WERI-Rb-1 (cell line): ENCODE data around the gene LGALS13.
"Not testable (repeated sequence)": the region's sequence is repeated elsewhere in the genome, so short reads cannot be mapped to it uniquely, and the experiment has no call there.

ENCODE experiments used
- DNase-seq: peaks from one replicate; pipeline ENCODE4 v3.0.0-alpha.2; 2020
- H3K27ac ChIP-seq: fragments of 250-450 bp; sonication (Bioruptor Pico); 2 replicates; pipeline ENCODE4 v1.5.1; 2020; ENCODE audit warnings: mild to moderate bottlenecking, moderate library complexity
- H3K27me3 ChIP-seq: fragments of 250-450 bp; sonication (Bioruptor Pico); 2 replicates; pipeline ENCODE4 v1.5.1; 2021; ENCODE audit warnings: mild to moderate bottlenecking, low read depth, moderate library complexity; ENCODE audit not compliant: insufficient read depth, severe bottlenecking
- H3K36me3 ChIP-seq: fragments of 250-450 bp; sonication (Bioruptor Pico); 2 replicates; pipeline ENCODE4 v1.5.1; 2020; ENCODE audit warnings: mild to moderate bottlenecking, moderate library complexity
- H3K4me3 ChIP-seq: 2 replicates; pipeline ENCODE4 v1.5.1; 2011; ENCODE audit warnings: low read depth, mild to moderate bottlenecking, control low read depth, low read length
- H3K9me3 ChIP-seq: fragments of 250-450 bp; sonication (Bioruptor Pico); 2 replicates; pipeline ENCODE4 v1.5.1; 2021; ENCODE audit warnings: mild to moderate bottlenecking, moderate library complexity; ENCODE audit not compliant: severe bottlenecking
- CTCF ChIP-seq: IDR thresholded peaks from 2 replicates; pipeline ENCODE4 v1.5.1; 2011; ENCODE audit warnings: low read depth, mild to moderate bottlenecking, control low read depth, inconsistent platforms, low read length

Gene LGALS13

GRCh38 chr19:39623946-39624345 lies 21.6 kb downstream of the LGALS13 start:
- H3K27ac ChIP-seq = no peak overlapping the region
- no peak for DNase-seq
- no peak overlapping the region for H3K4me3 ChIP-seq
- no peak for TF ChIP-seq CTCF
- H3K27me3 ChIP-seq = peaks cover 61% of the 10 kb centered on the region
- no peaks in the 10 kb centered on the region for H3K36me3 ChIP-seq
- H3K9me3 ChIP-seq = no peaks in the 10 kb centered on the region

- not testable (repeated sequence) for H3K4me3 ChIP-seq, H3K36me3 ChIP-seq, DNase-seq, H3K9me3 ChIP-seq, H3K27ac ChIP-seq
- H3K27me3 ChIP-seq = peaks cover 51% of the 10 kb centered on the region
Observed at GRCh38 chr19:39627631-39628030, 25.3 kb downstream of the LGALS13 start.

GRCh38 chr19:39631178-39631577 lies 28.9 kb downstream of the LGALS13 start:
- H3K36me3 ChIP-seq = no peaks in the 10 kb centered on the region
- no peak for DNase-seq
- TF ChIP-seq CTCF = no peak
- no peak overlapping the region for H3K4me3 ChIP-seq
- no peaks in the 10 kb centered on the region for H3K9me3 ChIP-seq
- no peak overlapping the region for H3K27ac ChIP-seq
- peaks cover 41% of the 10 kb centered on the region for H3K27me3 ChIP-seq

- no peak for DNase-seq
- peaks cover 43% of the 10 kb centered on the region for H3K27me3 ChIP-seq
- no peaks in the 10 kb centered on the region for H3K36me3 ChIP-seq
- no peak overlapping the region for H3K4me3 ChIP-seq
- H3K27ac ChIP-seq = no peak overlapping the region
- TF ChIP-seq CTCF = no peak
- no peaks in the 10 kb centered on the region for H3K9me3 ChIP-seq
Observed at GRCh38 chr19:39631626-39632025, 29.3 kb downstream of the LGALS13 start.

GRCh38 chr19:39637891-39638290 lies 35.6 kb downstream of the LGALS13 start:
- Histone ChIP-seq H3K4me3 (no peak overlapping the region), H3K9me3 (no peaks in the 10 kb centered on the region), H3K27ac (no peak overlapping the region), H3K27me3 (peaks cover 66% of the 10 kb centered on the region), H3K36me3 (no peaks in the 10 kb centered on the region)
- DNase-seq = no peak
- TF ChIP-seq CTCF = no peak

GRCh38 chr19:39641773-39642172 lies 39.4 kb downstream of the LGALS13 start:
- H3K27me3 ChIP-seq = peaks cover 70% of the 10 kb centered on the region
- no peaks in the 10 kb centered on the region for H3K36me3 ChIP-seq
- no peak overlapping the region for H3K27ac ChIP-seq
- TF ChIP-seq CTCF = no peak
- H3K9me3 ChIP-seq = no peaks in the 10 kb centered on the region
- DNase-seq = no peak
- H3K4me3 ChIP-seq = no peak overlapping the region
